ENCODE data around the gene ITLN1.
A peak's percentile ranks its signal among the peaks of the same experiment; 100 is the strongest.

Gene ITLN1

DNA sequence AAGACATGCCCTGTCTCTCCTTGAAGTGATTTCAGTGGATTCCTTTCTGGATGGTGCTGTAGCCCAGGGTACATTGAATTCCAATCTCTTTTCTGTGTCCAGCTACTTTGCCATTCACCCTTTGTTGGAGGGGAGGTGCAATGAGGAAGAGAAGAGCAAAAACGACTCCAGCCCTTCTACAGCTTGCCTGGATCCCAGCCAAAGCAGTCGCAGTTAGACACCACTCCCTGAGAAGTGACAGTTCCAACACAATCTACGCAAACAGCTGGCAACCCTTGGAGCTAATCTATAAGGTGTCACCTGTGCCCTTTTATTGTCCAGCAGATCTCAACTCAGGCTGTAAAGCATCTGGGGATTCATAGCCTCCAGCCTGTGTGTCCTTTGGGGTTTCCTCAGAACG is 26.9 kb downstream of the ITLN1 start:
- no peak for DNase-seq (ENCODE audit: low read depth in 3 of 3)

DNA sequence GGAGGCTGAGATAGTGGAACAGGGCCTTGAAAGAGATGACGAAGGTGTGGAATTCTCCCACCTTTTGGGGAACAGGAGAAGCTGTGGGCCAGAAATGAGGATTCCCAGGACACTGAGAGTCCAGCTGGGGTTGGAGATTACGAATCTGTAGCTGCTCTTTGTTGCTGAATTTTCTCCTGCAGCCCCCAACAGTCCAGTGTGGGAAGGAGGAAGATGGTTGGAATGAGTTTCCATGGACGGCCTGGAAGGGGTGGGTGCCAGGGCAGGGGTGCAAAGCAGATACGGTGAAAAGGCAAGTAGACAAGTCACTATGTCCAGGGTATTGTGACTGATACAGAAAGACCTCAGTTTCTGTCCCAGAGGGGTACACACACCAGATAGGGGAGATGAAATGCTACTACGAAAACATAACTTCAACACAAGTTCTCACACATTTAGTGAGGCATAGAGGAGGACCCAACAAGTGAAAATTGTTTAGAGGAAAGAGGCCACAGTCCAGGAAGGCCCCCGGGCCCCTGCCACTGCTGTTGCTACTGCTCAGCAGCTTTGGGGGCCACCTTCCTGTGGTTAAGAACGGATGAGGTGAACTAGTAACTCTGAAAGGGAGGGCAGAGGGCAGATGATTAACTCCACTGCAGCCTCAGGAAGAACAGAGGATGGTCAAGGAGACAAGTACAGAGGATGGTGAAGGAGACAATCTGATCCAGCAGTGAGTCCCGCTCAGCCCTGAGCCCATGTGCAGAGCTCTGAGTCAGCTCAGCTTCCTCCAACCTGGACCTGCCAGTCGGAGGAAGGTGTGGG is 29.6 kb downstream of the ITLN1 start:
- no peak for DNase-seq (ENCODE audit: low read depth in 3 of 3)

DNA sequence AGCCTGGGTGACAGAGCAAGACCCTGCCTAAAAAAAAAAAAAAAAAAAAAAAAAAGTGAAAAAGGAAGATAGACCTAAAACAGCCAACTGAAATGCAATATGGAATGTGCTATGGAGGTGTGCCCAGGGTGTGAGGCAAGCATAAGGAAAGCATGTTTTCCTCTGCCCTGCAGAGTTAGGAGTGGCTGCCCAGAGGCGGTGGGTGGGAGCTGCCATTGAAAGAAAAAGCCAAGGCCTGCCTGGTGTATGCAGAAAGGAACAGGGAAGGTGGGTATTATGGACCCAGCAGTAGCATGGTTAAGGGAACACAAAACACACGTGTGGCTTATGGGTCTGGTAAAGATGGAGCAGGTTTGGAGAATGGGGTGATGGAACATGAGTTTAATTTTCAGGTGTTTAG is 31.2 kb downstream of the ITLN1 start:
- no peak for DNase-seq (ENCODE audit: low read depth in 3 of 3)

DNA sequence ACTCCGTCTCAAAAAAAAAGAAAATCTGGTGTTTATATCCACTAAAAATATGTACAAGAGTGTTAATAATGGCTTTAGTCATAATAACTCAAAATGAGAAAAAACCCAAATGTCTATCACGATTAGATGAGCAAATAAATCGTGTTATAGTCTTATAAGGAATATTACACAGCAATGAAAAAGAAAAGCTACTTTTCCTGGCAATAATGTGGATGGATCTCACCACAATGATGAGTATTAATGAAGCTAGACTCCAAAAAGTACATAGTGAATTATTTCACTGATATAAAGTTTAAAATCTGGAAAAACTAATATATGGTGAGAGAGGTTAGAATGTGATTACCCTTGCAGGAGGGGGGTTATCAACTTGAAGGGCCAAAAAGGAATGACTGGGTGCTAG is 32.0 kb downstream of the ITLN1 start:
- no peak for DNase-seq (ENCODE audit: low read depth in 3 of 3)

DNA sequence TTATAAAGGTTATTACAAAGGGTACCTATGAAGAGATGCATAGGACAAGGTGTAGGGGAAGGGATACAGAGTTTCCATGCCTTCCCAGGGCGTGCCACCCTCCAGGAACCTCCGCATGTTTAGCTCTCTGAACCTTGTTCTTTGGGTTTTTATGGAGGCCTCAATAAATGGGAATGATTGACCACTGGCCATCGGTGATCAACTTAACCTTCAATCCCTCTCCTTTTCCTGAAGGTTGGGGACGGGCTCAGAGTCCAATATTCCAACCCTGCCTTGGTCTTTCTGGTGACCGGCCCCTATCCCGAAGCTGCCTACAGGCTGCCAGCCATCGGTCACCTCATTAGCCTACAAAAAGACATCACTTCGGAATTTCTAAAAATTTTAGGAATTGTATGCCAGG is 34.0 kb downstream of the ITLN1 start:
- no peak for DNase-seq (ENCODE audit: low read depth in 3 of 3)

- DNase-seq (ENCODE audit: low read depth in 3 of 3): no peak
Measured at GRCh38 chr1:160850541-160850940, 34.4 kb downstream of the ITLN1 start.

GRCh38 chr1:160846281-160846680 is 38.7 kb downstream of the ITLN1 start:
- DNase-seq (ENCODE audit: low read depth in 3 of 3): no peak

DNA sequence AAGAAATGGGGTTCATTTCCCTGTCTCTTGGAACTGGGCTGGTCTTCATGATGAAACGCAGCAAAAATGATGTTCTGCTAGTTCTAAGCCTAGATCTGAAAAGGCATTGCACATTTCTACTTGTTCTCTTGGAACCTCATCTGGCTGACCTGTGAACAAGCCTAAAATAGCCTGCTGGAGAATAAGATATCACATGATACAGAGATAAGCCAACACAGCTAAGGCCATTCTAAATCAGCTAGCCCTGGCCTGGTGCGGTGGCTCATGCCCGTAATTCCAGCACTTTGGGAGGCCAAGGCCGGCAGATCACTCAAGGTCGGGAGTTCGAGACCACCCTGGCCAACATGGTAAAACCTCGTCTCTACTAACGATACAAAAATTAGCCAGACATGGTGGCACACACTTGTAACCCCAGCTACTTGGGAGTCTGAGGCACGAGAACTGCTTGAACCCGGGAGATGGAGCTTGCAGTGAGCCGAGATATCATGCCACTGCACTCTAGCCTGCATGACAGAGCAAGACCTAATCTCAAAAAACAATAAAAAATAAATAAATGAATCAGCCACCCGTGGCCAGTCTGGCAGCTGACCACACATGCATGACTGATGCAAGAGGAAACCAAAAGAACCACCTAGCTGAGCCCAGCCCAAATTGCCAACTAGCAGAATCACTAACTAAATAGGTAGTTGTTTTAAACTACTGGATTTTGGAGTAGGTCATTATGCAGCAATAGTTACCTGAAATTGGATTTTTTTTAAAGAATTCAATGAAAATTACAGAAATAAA is 40.3 kb downstream of the ITLN1 start:
- no peak for DNase-seq (ENCODE audit: low read depth in 3 of 3)

GRCh38 chr1:160841079-160841478 is 43.9 kb downstream of the ITLN1 start:
- DNase-seq (ENCODE audit: low read depth in 3 of 3): no peak

DNA sequence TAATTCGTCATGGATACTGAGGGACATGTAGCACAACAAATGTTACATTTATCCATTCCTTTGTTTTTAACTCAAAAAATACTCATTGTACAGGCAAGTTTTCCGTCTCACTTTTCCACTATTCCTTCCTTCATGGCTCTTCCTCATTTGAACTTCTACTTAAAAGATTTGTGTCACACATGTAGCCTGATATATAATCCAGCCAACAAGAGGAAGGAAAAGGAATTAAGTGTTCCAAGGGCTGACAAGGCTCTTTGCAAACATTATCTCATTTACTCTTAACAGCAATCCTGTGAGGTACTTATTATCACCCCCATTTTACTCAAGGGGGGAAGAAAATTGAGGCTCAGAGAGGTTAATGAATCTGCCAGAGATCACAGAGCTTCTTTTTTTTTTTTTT is 45.2 kb downstream of the ITLN1 start:
- no peak for DNase-seq (ENCODE audit: low read depth in 3 of 3)

GRCh38 chr1:160838888-160839287 is 46.1 kb downstream of the ITLN1 start:
- DNase-seq (ENCODE audit: low read depth in 3 of 3): no peak

- peak; percentile 49 to 72 (median 51) for DNase-seq (ENCODE audit: low read depth in 3 of 3)
Measured at GRCh38 chr1:160837558-160838205, 47.3 kb downstream of the ITLN1 start.

DNA sequence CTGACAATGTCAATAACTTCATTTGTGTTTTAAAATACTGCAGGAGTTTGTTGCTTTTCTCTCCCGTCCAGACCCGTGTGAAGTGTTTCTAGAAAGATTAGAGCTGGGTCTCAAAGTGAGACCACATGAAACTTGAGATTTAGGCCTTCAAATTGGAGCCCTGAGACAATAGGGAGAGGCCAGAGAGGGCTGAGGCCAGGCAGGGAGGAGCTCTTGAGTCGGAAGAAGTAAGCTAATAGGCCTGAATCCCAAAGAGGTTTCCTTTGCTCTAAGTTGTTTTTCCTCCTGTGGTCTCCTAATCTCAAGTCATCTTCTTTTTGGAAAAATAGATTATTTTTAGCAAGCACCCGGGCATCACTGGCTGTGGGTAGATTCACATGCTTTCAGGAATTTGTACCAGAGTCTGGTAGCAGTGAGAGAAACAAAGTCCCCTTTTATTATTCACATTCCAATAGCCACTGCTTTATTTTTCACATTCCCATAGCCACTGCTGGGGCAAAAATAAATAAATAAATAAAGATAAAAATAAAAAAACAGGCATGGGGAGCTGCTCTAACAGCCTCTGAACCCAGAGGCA is 47.9 kb downstream of the ITLN1 start:
- no peak for DNase-seq (ENCODE audit: low read depth in 3 of 3)

- no peak for DNase-seq (ENCODE audit: low read depth in 3 of 3)
Measured at GRCh38 chr1:160836561-160836960, 48.4 kb downstream of the ITLN1 start.

GRCh38 chr1:160835751-160836150 is 49.2 kb downstream of the ITLN1 start:
- DNase-seq (ENCODE audit: low read depth in 3 of 3): no peak

DNA sequence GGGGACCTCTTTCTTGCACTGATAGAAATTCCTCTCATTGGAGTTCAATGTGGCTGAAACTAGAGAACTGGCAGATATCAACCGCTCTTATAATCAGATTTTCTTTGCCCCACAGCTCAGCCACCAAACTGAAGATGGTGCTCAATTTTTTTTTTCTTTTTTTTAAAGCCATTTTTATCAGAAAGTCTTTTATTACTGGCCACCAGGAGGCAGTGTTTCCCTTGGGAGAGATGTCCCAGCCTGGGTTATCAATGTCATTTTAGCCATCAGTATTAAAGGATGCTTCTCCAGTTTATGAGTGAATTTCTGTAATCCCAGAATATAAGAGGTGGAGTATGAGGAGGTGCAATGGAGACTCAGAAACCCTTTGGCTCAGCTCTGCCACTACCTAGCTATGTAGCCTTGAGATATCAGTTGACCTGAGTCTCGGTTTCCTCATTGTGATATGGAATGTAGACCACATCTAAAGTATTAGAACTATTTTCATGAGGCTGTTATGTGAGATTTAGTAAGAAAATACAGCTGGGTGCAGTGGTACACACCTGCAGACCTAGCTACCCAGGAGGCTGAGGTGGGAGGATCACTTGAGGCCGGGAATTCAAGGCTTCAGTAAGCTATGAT is 49.9 kb downstream of the ITLN1 start:
- peak in 1 of 3 experiments; percentile 40 for DNase-seq (ENCODE audit: low read depth in 3 of 3)

DNA sequence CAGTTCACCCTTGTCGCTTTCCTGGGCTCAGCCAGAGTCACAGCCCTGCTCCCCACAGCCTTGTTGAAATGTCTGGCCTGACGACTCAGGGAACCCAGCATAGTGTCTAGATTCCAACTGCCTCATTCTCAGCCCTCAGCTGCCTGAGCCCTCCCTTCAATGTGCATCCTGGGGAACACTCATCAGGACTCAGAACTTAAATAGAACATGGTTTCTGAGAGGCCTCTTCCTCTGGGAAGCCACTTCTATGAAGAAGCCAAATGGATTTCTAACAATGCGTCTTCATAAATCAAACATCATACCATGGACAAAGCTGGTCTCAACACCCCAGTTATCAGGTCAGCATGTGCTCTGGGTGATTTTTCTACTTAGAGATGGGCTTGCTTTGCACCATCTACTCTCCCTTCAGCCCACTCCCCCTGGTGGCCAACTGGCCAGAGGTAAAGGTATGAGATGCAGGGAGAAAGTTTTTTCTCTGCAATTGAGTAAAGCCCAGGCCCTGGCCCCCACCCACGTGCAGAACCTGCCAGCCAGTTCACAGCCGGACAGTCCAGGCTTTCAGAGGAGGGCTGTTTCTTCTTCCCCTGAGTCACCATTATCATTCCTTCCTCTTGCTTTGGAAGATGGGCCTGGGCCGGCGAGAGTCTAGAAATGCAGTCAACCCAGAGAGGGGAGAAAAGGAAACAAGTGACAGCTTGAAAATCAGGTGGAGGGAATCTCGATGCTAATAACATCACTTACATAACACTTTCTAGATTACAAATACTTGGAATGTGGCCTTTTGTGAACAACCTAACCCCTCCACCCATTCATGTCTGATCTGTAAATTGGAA is 54.4 kb downstream of the ITLN1 start:
- peak; percentile 56 to 75 (median 70) for DNase-seq (ENCODE audit: low read depth in 3 of 3)

GRCh38 chr1:160829766-160830165 is 55.2 kb downstream of the ITLN1 start:
- DNase-seq (ENCODE audit: low read depth in 3 of 3): no peak

- DNase-seq (ENCODE audit: low read depth in 3 of 3): no peak
Measured at GRCh38 chr1:160827418-160827817, 57.6 kb downstream of the ITLN1 start.

DNA sequence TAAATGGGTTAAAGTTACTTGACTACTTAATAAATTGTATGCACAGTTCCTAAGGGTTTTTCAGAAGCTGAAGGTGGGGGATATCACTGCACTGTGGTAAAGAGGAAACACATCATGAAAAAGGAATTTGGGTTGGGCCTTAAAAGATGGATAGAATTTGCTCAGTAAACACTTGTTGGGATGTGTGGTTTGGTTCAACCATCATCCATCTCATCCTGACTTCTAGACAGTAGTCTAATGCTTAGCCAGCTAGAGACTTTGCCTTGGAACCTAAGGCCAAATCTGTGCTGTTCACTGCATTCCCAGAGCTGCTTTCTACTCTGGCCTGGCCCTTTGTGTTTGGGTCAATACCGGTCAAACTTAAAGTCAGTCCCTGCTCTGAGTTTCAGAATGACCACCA is 58.4 kb downstream of the ITLN1 start:
- no peak for DNase-seq (ENCODE audit: low read depth in 3 of 3)

Data from stimulated activated CD4-positive, alpha-beta T cell treated with anti-CD3 and anti-CD28 coated beads, TNF-alpha, amount 100 ng/mL, for 24 hours (primary cell).